ENCODE measurements around the gene C2CD3. TPM values are rescaled to one million over a fixed set of nuclear protein-coding genes. Genes with fewer than 3 reads are reported as not detected.
A peak's percentile ranks its signal among the peaks of the same experiment; 100 is the strongest.

C2CD3 gene
- total RNA-seq, 1 experiment from 2014 or later, result 18.7 TPM

GRCh38 chr11:74030723-74031676 is 139.8 kb downstream of the C2CD3 start:
- Mint-ChIP-seq H3K4me1 (no peaks in the 10 kb centered on the region), H3K9me3 (no peaks in the 10 kb centered on the region), H3K27me3 (ENCODE audit: low read depth) (no peaks in the 10 kb centered on the region), H3K27ac (peak overlapping the region; percentile 1; the same call in 1 of the 2 replicates), H3K36me3 (peaks cover 2% of the 10 kb centered on the region; the same call in 1 of the 2 replicates), H3K4me3 (no peak overlapping the region)
- no peak for TF ChIP-seq ZNF396 (CRISPR knock-in tag; IDR thresholded peaks at IDR 0.05; ENCODE audit: borderline replicate concordance)
- TF ChIP-seq ATF1 (CRISPR knock-in tag; IDR thresholded peaks at IDR 0.05), result no peak
- TF ChIP-seq USF2 (CRISPR knock-in tag; IDR thresholded peaks at IDR 0.05), result no peak
- TF ChIP-seq IRF2 (CRISPR knock-in tag; IDR thresholded peaks at IDR 0.05; ENCODE audit: borderline replicate concordance, low read depth), result no peak
- TF ChIP-seq ZNF219 (CRISPR knock-in tag; IDR thresholded peaks at IDR 0.05; ENCODE audit: borderline replicate concordance), result no peak
- no peak for TF ChIP-seq ZNF263 (CRISPR knock-in tag; IDR thresholded peaks at IDR 0.05; ENCODE audit: low read depth)
- TF ChIP-seq NR1H2 (CRISPR knock-in tag; IDR thresholded peaks at IDR 0.05), result no peak
- TF ChIP-seq CBFB (CRISPR knock-in tag; IDR thresholded peaks at IDR 0.05; ENCODE audit: low read depth), result no peak
- TF ChIP-seq CREM (CRISPR knock-in tag; IDR thresholded peaks at IDR 0.05), result no peak
- no peak for TF ChIP-seq USF1 (CRISPR knock-in tag; IDR thresholded peaks at IDR 0.05)
- no peak for TF ChIP-seq ELF4 (CRISPR knock-in tag; IDR thresholded peaks at IDR 0.05; ENCODE audit: low read depth)
- TF ChIP-seq ATF3 (CRISPR knock-in tag; conservative IDR thresholded peaks at IDR 0.05), result no peak
- no peak for TF ChIP-seq IRF1 (CRISPR knock-in tag; IDR thresholded peaks at IDR 0.05)
- TF ChIP-seq ARID4B (CRISPR knock-in tag; IDR thresholded peaks at IDR 0.05; ENCODE audit: borderline replicate concordance), result no peak
- TF ChIP-seq SP1 (CRISPR knock-in tag; conservative IDR thresholded peaks at IDR 0.05), result no peak
- ChIA-PET CTCF (no interaction called here), POLR2A (no interaction called here)
- ATAC-seq (no peak), DNase-seq (ENCODE audit: low spot score) (no peak)

- CTCF ChIA-PET, result no interaction called here
- H3K4me1 Mint-ChIP-seq, result peaks cover 6% of the 10 kb centered on the region
Measured at GRCh38 chr11:74025467-74026166, 145.2 kb downstream of the C2CD3 start.

More at GRCh38 chr11:74025467-74026166, 145.2 kb downstream of the C2CD3 start:
- Mint-ChIP-seq H3K36me3 (peaks cover 5% of the 10 kb centered on the region; the same call in 1 of the 2 replicates), H3K4me3 (no peak overlapping the region), H3K27me3 (ENCODE audit: low read depth) (no peaks in the 10 kb centered on the region), H3K27ac (no peak overlapping the region), H3K9me3 (no peaks in the 10 kb centered on the region)
- ATAC-seq (no peak), DNase-seq (ENCODE audit: low spot score) (no peak)
- POLR2A ChIA-PET, result no interaction called here
- no peak for TF ChIP-seq IRF1 (CRISPR knock-in tag; IDR thresholded peaks at IDR 0.05)
- no peak for TF ChIP-seq ZNF317 (CRISPR knock-in tag; IDR thresholded peaks at IDR 0.05; ENCODE audit: borderline replicate concordance, low read depth)

Measured in WTC11 (cell line).